K562 (cell line): Measurements from ENCODE around the gene AP2S1. TPM values are rescaled to one million over a fixed set of nuclear protein-coding genes. Genes with fewer than 3 reads are reported as not detected.

ENCODE experiments used
- ATF4 ChIP-seq: fragments of 450-650 bp; formaldehyde crosslinking; IDR thresholded peaks from 2 replicates; pipeline ENCODE4 v1.4.0; 2022; ENCODE audit warnings: mild to moderate bottlenecking, moderate library complexity
- BRD4 ChIP-seq: fragments of 200-600 bp; sonication (generic); IDR thresholded peaks from 2 replicates; pipeline ENCODE4 v1.6.1; 2017; ENCODE audit warnings: inconsistent platforms
- CCAR2 ChIP-seq: fragments of 200-400 bp; formaldehyde crosslinking; IDR thresholded peaks from 2 replicates; pipeline ENCODE4 v1.6.1; 2017; ENCODE audit warnings: mild to moderate bottlenecking, low read depth, low read length
- DACH1 ChIP-seq: fragments of 450-650 bp; IDR thresholded peaks from 2 replicates; pipeline ENCODE4 v1.6.1; 2018; ENCODE audit not compliant: partially characterized antibody
- HMGN3 ChIP-seq: IDR thresholded peaks from 2 replicates; pipeline ENCODE4 v1.6.1; 2011; ENCODE audit warnings: borderline replicate concordance, low read depth, mild to moderate bottlenecking, mixed read lengths, low read length; ENCODE audit not compliant: insufficient read length; ENCODE audit errors: extremely low read depth
- MIER1 ChIP-seq: fragments of 450-650 bp; IDR thresholded peaks from 2 replicates; pipeline ENCODE4 v1.6.1; 2016; ENCODE audit warnings: antibody characterized with exemption, mild to moderate bottlenecking, low read depth
- MTA2 ChIP-seq: fragments of 450-650 bp; IDR thresholded peaks from 2 replicates; pipeline ENCODE4 v1.6.1; 2016; ENCODE audit warnings: low read depth
- MYC ChIP-seq, 2 experiments: fragments of 250-450 bp in 1 of 2; sonication (Bioruptor Pico) in 1 of 2; IDR thresholded peaks; 2 replicates each; pipeline versions ENCODE4 v1.5.1 to v1.6.1; 2012 to 2021; ENCODE audit warnings: low read depth in 2 of 2, borderline replicate concordance in 1 of 2, improper control_type of control experiment in 1 of 2, low read length in 1 of 2, mild to moderate bottlenecking in 1 of 2, moderate library complexity in 1 of 2
- NFXL1 ChIP-seq: fragments of 450-650 bp; formaldehyde crosslinking; IDR thresholded peaks from 2 replicates; pipeline ENCODE4 v1.4.0; 2021; ENCODE audit warnings: mild to moderate bottlenecking
- NR0B1 ChIP-seq: fragments of 450-650 bp; IDR thresholded peaks from one replicate; pipeline ENCODE4 v1.6.1; 2018; ENCODE audit warnings: mild to moderate bottlenecking, moderate library complexity; ENCODE audit not compliant: partially characterized antibody
- NR3C1 ChIP-seq: sonication (generic); formaldehyde crosslinking; IDR thresholded peaks from 2 replicates; pipeline ENCODE4 v1.8.1; 2022; ENCODE audit warnings: missing genetic modification reagents
- PHF21A ChIP-seq: fragments of 450-650 bp; IDR thresholded peaks from 2 replicates; pipeline ENCODE4 v1.6.1; 2017; ENCODE audit warnings: low read depth, borderline replicate concordance
- SAFB ChIP-seq: fragments of 200-400 bp; formaldehyde crosslinking; IDR thresholded peaks from 2 replicates; pipeline ENCODE4 v1.6.1; 2017; ENCODE audit warnings: low read depth, low read length, borderline replicate concordance
- SMARCC2 ChIP-seq: fragments of 450-650 bp; IDR thresholded peaks from 2 replicates; pipeline ENCODE4 v1.6.1; 2017; ENCODE audit warnings: antibody characterized with exemption, moderate library complexity, mild to moderate bottlenecking, low read depth
- SP2 ChIP-seq: IDR thresholded peaks from 2 replicates; pipeline ENCODE4 v1.6.1; 2011; ENCODE audit warnings: mild to moderate bottlenecking, low read depth, low read length, moderate library complexity; ENCODE audit not compliant: poor library complexity, severe bottlenecking; ENCODE audit errors: extremely low read depth
- SREBF2 ChIP-seq: sonication (generic); formaldehyde crosslinking; IDR thresholded peaks from 2 replicates; pipeline ENCODE4 v1.4.0; 2020; ENCODE audit warnings: mild to moderate bottlenecking, missing genetic modification reagents
- TCF7L2 ChIP-seq: fragments of 150-350 bp; IDR thresholded peaks from 2 replicates; pipeline ENCODE4 v1.6.1; 2016; ENCODE audit warnings: low read depth, mild to moderate bottlenecking, low read length, moderate library complexity
- TFAP4 ChIP-seq: sonication (generic); formaldehyde crosslinking; IDR thresholded peaks from 2 replicates; pipeline ENCODE4 v1.8.0; 2022; ENCODE audit warnings: missing genetic modification reagents, mild to moderate bottlenecking, moderate library complexity, borderline replicate concordance
- THAP7 ChIP-seq: fragments of 250-450 bp; sonication (Bioruptor Pico); IDR thresholded peaks from 2 replicates; pipeline ENCODE4 v1.5.0; 2021
- TSC22D4 ChIP-seq: fragments of 450-650 bp; IDR thresholded peaks from 2 replicates; pipeline ENCODE4 v1.6.1; 2016; ENCODE audit warnings: missing genetic modification characterization, missing biosample characterization, control low read depth
- ZNF263 ChIP-seq: sonication (generic); formaldehyde crosslinking; IDR thresholded peaks from 2 replicates; pipeline ENCODE4 v1.8.0; 2022; ENCODE audit warnings: mild to moderate bottlenecking, missing genetic modification reagents, borderline replicate concordance
- ZNF408 ChIP-seq: fragments of 250-450 bp; sonication (Bioruptor Pico); IDR thresholded peaks from 2 replicates; pipeline ENCODE4 v1.4.0; 2020; ENCODE audit warnings: low read depth, mild to moderate bottlenecking, moderate library complexity
- polyA plus RNA-seq, 8 experiments: library from polyadenylated mRNA; depleted of rRNA in 4 of 8; stranded (reverse) in 5 of 8; unstranded in 3 of 8; fragments of >200 nt; fragmentation: Nextera tagmentation in 2 of 8; fragmentation: Illumina TruSeq in 1 of 8; extraction: Ambion mirVana in 2 of 8; extraction: Trizol in 1 of 8; gene quantifications; 2 replicates each; pipeline versions ENCODE4 v1.2.1 to v1.2.3, GENCODE V29; 2011 to 2014; ENCODE audit warnings: inconsistent platforms in 1 of 8, missing spikeins in 1 of 8
- total RNA-seq, 7 experiments: library from RNA; depleted of rRNA in 6 of 7; stranded (reverse); fragments of >200 nt in 6 of 7; fragmentation: Illumina TruSeq in 2 of 7; extraction: Trizol in 2 of 7; gene quantifications; 2 replicates each; pipeline versions ENCODE4 v1.2.1 to v1.2.3, GENCODE V29; 2011 to 2021; ENCODE audit warnings: low replicate concordance in 1 of 7

AP2S1 gene
- total and polyA plus RNA-seq, 9 of the 15 experiments (the other 6 are each of a cell fraction or from before 2014, with no cell fraction given), result 32.4 to 294 (median 136) TPM

- TF ChIP-seq ZNF408 (CRISPR knock-in tag) (no peak), MIER1 (no peak), SP2 (peak; percentile 20), MYC (IDR thresholded peaks at IDR 0.05; ENCODE audit: low read depth, low read length) (no peak; the same call in 1 of the 2 replicates), MYC (CRISPR knock-in tag; IDR thresholded peaks at IDR 0.05; ENCODE audit: borderline replicate concordance, low read depth) (0 out of 2 replicates have a peak, but pooled peaks have one; percentile 45), MTA2 (no peak), NR3C1 (CRISPR knock-in tag) (no peak), ATF4 (CRISPR knock-in tag) (peak; percentile 63), CCAR2 (no peak), BRD4 (no peak), ZNF263 (no peak), SMARCC2 (no peak), NFXL1 (CRISPR knock-in tag) (no peak), HMGN3 (peak; percentile 62), THAP7 (CRISPR knock-in tag) (no peak), NR0B1 (no peak), SAFB (no peak), TSC22D4 (no peak), PHF21A (no peak), SREBF2 (CRISPR knock-in tag) (no peak), TCF7L2 (peak; percentile 50; the same call in 1 of the 2 replicates), DACH1 (no peak), TFAP4 (CRISPR knock-in tag) (peak; percentile 82)
Measured at GRCh38 chr19:46850228-46851203, at the start of gene AP2S1 (continued).
